ENCODE results near the gene SNRPD3. TPM values are rescaled to one million over a fixed set of nuclear protein-coding genes. Genes with fewer than 3 reads are reported as not detected.

The SNRPD3 gene
- total RNA-seq, 4 donors from 2014 or later: 98.4 to 138 (median 104) TPM

DNA sequence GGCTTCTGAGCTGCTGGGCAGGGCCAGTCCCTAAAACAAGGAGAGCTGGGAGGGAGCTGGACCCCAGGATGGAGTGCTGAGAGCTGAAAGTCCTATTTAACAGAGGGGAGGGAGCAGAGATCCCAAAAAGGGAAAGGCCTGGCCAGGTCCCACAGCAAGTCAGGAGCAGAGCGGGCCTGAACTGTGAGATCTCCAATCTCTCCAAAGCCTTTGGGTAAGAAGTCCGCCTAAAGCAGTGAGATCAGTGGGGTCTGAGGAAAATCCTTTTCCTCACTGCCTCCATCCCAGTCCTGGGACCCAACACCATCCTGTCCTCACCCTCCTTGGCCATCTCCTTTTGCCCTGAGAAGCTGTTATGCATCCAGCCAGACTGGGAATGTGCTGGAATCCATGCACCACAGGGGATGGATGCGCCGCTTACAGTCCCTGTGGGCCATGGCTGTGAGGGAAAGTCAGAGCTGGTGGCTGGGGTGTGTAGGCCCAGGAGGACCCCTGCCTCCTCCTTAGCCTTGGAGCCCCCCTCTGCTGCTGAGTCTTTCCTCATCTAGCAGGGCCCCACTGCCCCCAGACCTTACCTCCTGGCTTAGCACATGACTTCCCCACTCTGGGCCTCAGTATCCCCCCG, 28.5 kb downstream of the SNRPD3 start:
- WGBS, 2 donors (ENCODE audit: low coverage in 1 of 2): 53 to 63% methylated on average over 2 to 5 of the region's 5 CpGs
- peak overlapping the region; percentile 32 to 87 (median 80) for H3K27ac ChIP-seq

DNA sequence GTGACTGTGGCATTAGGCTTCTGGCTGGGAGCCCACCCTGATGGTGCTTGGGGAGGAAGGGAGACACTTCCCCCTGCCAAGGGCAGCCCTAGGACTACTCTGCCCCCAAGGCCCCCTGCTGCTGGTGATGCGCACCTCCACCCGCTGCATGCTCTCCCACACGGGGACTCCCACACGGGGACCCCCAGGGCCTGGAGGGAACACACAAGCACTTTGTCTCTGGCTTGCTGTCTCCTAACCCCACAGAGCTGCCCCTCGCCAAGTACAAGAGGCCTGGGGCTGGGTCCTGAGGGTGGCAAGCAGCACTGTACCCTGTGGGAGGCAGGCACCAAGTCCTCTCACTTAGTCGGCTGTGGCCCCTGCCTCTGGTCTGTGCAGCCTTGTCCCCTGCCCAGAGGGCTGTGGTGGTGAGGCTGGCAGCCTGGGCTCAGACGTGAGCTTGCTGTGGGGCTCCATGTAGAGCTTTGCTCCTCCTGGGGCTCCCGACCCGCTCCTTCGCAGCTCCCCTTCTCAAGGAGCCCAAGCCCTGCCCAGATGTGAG, 29.1 kb downstream of the SNRPD3 start:
- 100% methylated on average over 3 of the region's 10 CpGs; no CpG with 5 or more reads in 1 of the 2 donors for WGBS, 2 donors (ENCODE audit: low coverage in 1 of 2)
- TF ChIP-seq POLR2A (IDR thresholded peaks at IDR 0.05) (no peak), POLR2AphosphoS5 (IDR thresholded peaks at IDR 0.05) (no peak), EP300 (IDR thresholded peaks at IDR 0.05) (no peak)
- TF ChIP-seq, protein P1, sequence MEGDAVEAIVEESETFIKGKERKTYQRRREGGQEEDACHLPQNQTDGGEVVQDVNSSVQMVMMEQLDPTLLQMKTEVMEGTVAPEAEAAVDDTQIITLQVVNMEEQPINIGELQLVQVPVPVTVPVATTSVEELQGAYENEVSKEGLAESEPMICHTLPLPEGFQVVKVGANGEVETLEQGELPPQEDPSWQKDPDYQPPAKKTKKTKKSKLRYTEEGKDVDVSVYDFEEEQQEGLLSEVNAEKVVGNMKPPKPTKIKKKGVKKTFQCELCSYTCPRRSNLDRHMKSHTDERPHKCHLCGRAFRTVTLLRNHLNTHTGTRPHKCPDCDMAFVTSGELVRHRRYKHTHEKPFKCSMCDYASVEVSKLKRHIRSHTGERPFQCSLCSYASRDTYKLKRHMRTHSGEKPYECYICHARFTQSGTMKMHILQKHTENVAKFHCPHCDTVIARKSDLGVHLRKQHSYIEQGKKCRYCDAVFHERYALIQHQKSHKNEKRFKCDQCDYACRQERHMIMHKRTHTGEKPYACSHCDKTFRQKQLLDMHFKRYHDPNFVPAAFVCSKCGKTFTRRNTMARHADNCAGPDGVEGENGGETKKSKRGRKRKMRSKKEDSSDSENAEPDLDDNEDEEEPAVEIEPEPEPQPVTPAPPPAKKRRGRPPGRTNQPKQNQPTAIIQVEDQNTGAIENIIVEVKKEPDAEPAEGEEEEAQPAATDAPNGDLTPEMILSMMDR (IDR thresholded peaks at IDR 0.05): no peak
- no peak overlapping the region for H3K4me3 ChIP-seq
- peaks cover 0 to 26% (median 14%) of the 10 kb centered on the region in 3 donors for H3K4me1 ChIP-seq
- peaks cover 0 to 50% of the 10 kb centered on the region in 2 donors for H3K36me3 ChIP-seq
- no peaks in the 10 kb centered on the region for H3K9me3 ChIP-seq
- peak overlapping the region in 3 of 4 donors; percentile 80 to 87 (median 80) for H3K27ac ChIP-seq
- no peaks in the 10 kb centered on the region for H3K27me3 ChIP-seq
- no peak for ATAC-seq

More for the DNA sequence above, 28.5 kb downstream of the SNRPD3 start:
- Histone ChIP-seq H3K4me3 (peak overlapping the region in 1 of 2 donors; percentile 29), H3K36me3 (peaks cover 0 to 43% of the 10 kb centered on the region in 2 donors), H3K9me3 (no peaks in the 10 kb centered on the region), H3K4me1 (peaks cover 0 to 26% (median 14%) of the 10 kb centered on the region in 3 donors), H3K27me3 (no peaks in the 10 kb centered on the region)
- TF ChIP-seq POLR2AphosphoS5 (IDR thresholded peaks at IDR 0.05): no peak
- no peak for TF ChIP-seq POLR2A (IDR thresholded peaks at IDR 0.05)
- ATAC-seq: peak; percentile 14

DNA sequence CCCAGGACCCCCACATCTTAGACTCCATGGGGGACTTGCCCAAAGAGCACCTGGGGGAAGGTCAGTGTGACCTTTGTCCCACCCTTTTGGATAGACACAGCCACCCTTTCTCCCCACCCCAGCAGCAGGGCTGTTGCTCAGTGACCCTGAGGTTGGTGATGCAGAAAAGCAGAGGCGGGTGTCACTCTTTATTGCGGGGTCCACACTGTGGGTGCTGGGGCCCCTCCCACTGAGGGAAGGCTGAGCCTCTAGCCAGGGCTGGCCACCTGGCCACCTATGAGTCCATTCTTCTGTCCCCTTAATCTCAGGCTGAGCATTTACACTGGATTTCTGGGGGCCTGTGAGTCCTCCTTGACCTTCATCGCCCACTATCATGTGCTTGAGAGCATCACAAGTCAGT, 29.7 kb downstream of the SNRPD3 start:
- peaks cover 0 to 50% of the 10 kb centered on the region in 2 donors for H3K36me3 ChIP-seq
- ATAC-seq: no peak
- no peaks in the 10 kb centered on the region for H3K9me3 ChIP-seq
- H3K4me1 ChIP-seq: peaks cover 0 to 26% (median 14%) of the 10 kb centered on the region in 3 donors
- H3K4me3 ChIP-seq: no peak overlapping the region
- TF ChIP-seq, protein P1 (IDR thresholded peaks at IDR 0.05): no peak
- TF ChIP-seq EP300 (IDR thresholded peaks at IDR 0.05): no peak
- TF ChIP-seq POLR2AphosphoS5 (IDR thresholded peaks at IDR 0.05): no peak
- TF ChIP-seq POLR2A (IDR thresholded peaks at IDR 0.05): no peak
- no peaks in the 10 kb centered on the region for H3K27me3 ChIP-seq
- WGBS, 2 donors (ENCODE audit: low coverage in 1 of 2): 100% methylated on average over 1 of the region's 3 CpGs; no CpG with 5 or more reads in 1 of the 2 donors
- H3K27ac ChIP-seq: peak overlapping the region in 3 of 4 donors; percentile 80 to 87 (median 80)

DNA sequence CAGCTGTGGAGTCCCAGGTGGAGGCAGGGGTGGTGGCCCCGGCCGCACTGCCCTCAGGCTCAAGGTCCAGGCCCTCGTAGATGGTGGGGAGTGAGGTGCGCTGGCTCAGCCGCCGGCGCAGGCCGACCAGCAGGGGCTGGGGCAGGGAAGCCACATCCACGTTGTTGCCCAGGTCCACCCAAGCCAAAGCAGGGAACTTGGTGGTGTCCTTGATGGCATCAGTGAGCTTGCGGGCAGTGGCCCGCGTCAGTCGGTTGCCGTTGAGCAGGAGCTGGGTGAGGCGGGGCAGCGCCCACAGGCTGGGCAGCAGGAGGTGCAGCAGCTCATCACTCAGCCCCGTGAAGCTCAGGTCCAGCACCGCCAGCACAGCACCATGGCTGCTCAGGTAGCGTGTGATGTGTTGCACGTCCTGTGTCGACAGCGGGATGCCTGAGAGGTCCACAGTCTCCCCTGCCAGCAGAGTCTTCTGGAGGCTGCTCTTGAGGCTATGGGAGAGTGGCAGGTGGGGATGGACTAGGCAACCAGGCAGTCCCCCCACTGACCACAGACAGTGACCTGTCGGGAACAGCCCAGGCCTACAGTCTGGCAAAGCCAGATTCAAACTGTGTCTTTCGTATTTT, 30.2 kb downstream of the SNRPD3 start:
- no peak overlapping the region for H3K4me3 ChIP-seq
- H3K36me3 ChIP-seq: peaks cover 0 to 50% of the 10 kb centered on the region in 2 donors
- TF ChIP-seq POLR2A (IDR thresholded peaks at IDR 0.05): no peak
- TF ChIP-seq EP300 (IDR thresholded peaks at IDR 0.05): no peak
- TF ChIP-seq, protein P1 (IDR thresholded peaks at IDR 0.05): no peak
- no peak for TF ChIP-seq POLR2AphosphoS5 (IDR thresholded peaks at IDR 0.05)
- peak overlapping the region in 1 of 4 donors; percentile 80 for H3K27ac ChIP-seq
- WGBS, 2 donors (ENCODE audit: low coverage in 1 of 2): 86% methylated on average over 1 of the region's 24 CpGs; no CpG with 5 or more reads in 1 of the 2 donors
- H3K27me3 ChIP-seq: no peaks in the 10 kb centered on the region
- H3K9me3 ChIP-seq: no peaks in the 10 kb centered on the region
- H3K4me1 ChIP-seq: peaks cover 0 to 26% (median 14%) of the 10 kb centered on the region in 3 donors
- ATAC-seq: no peak

DNA sequence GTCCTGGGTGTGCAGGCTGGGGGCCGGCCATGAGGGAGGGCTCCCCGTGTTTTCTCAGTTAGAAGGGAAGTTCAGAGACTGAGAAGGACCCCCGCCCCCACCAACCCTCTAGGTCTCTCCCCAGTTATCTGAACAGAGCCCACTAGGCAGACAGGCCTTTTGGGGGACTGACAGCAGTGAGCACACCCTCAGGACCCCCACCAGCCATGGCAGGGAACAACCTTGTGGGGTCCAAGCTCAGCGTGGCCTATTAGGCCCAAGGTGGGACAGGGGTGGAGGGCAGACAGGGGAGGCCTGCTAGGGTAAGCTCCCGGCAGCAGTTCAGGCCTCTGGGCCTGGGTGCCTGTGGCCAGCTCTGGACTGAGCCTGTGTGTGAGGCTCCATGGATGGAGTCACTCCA, 31.5 kb downstream of the SNRPD3 start:
- Histone ChIP-seq H3K4me3 (no peak overlapping the region), H3K9me3 (no peaks in the 10 kb centered on the region), H3K27ac (no peak overlapping the region), H3K4me1 (peaks cover 0 to 36% (median 14%) of the 10 kb centered on the region in 3 donors), H3K27me3 (no peaks in the 10 kb centered on the region), H3K36me3 (peaks cover 0 to 50% of the 10 kb centered on the region in 2 donors)
- 70 to 80% methylated on average over 2 to 3 of the region's 5 CpGs for WGBS, 2 donors (ENCODE audit: low coverage in 1 of 2)
- TF ChIP-seq EP300 (IDR thresholded peaks at IDR 0.05): no peak
- no peak for TF ChIP-seq POLR2A (IDR thresholded peaks at IDR 0.05)
- TF ChIP-seq, protein P1 (IDR thresholded peaks at IDR 0.05): no peak
- TF ChIP-seq POLR2AphosphoS5 (IDR thresholded peaks at IDR 0.05): no peak
- no peak for ATAC-seq
